HG02938 (cell line): Measurements from ENCODE around the gene FER.
A peak's percentile ranks its signal among the peaks of the same experiment; 100 is the strongest.
"Not testable (repeated sequence)": the region's sequence is repeated elsewhere in the genome, so short reads cannot be mapped to it uniquely, and the experiment has no call there.

Experiments used
- ATAC-seq: cut with Tn5 transposase; IDR thresholded peaks from one replicate; pipeline ENCODE4 v1.9.1; 2021; ENCODE audit warnings: mild to moderate bottlenecking, moderate library complexity; ENCODE audit not compliant: unreplicated experiment

FER gene

DNA sequence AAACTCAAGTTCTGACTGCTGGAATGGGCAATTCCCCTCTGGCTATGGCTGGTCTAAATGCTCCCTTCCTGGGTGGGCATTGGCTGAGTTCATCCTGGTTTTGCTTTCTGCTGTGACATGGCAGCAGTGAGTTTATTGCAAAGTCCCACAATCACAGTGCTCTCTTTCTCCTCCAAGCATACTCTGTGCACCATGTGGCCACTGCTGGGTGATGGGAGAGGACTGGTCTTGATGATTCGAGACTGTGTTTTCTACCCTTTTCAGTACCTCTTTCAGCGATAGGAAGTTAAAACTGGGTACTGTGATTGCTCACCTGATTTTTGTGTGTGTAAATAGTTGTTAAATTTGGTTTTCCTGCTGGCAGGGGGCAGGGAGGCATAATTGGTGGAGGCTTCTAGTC, 49.7 kb downstream of the FER start:
- ATAC-seq: no peak

GRCh38 chr5:108797986-108798385, 50.3 kb downstream of the FER start:
- ATAC-seq: no peak

- no peak for ATAC-seq
Measured at GRCh38 chr5:108798513-108799265, 51.0 kb downstream of the FER start.

DNA sequence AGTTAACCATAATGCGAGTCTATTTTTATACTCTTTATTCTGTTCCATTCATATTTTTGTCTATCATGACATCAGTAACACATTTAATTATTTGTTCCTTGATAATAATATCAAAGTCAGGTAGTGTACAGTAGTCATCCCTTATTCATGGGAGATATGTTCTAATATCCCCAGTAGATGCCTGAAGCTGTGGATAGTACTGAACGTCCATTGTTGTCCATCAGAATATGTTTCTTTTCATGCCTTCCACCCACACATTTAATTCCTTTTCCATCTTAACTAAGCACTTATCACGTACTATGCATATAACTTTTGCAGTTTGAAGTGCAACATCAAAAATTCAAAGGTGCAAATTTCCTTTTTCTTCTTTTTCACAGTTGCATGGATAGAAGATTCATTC, 53.6 kb downstream of the FER start:
- ATAC-seq: no peak

DNA sequence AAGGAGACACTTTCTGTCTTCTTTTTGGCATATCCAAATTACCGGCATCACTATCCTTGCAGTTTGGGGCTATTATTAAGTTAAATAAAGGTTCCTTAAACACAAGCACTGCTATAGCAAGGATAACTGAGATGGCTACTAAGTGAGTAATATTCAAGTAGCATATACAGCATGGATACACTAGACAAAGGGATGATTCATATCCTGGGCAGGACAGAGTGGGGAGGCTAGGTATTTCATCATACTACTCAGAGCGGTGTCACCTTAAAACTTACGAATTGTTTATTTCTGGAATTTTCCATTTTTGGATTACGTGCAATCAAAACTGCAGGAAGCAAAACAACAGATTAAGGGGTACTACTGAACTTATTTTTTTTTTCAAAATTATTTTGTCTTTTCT, 54.1 kb downstream of the FER start:
- ATAC-seq: no peak

DNA sequence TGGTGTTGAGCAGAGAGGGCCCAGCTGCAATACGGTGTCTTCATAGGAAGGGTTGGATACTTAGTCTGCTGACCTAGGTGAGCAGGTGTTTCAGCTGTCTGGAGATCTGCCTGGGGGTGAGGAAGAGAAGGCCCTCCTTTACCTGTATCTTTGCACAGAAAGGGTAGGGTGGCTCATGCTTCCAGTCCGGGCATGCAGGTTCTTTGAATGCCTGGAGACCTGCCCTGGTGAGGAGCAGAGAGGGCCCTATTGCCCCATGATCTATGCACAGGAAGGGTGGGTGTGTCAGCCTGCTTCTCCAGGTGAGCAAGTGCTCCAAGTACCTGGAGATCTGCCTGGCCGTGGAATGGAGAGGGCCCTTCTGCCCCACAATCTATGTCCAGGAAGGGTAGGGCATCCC, 63.0 kb downstream of the FER start:
- no peak for ATAC-seq

GRCh38 chr5:108813673-108814072, 66.0 kb downstream of the FER start:
- ATAC-seq: no peak

- no peak for ATAC-seq
Measured at GRCh38 chr5:108814551-108814950, 66.9 kb downstream of the FER start.

GRCh38 chr5:108818613-108819272, 71.0 kb downstream of the FER start:
- peak; percentile 99 for ATAC-seq

DNA sequence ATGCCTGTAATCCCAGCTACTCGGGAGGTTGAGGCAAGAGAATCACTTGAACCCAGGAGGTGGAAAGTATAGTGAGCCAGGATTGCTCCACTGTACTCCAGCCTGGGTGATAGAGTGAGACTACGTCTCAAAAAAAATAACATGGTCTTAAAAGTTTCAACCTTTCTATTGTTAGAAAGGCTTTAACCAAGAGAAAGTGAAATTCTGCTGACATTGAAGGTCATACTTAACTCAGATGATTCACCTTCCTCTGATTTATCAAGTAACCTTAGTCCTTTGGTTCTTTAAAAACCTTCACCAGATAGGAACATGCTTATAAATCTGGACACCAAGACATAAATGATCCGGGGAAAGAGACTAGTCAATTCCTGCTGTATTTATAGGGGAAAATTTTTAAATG, 73.3 kb downstream of the FER start:
- ATAC-seq: no peak

DNA sequence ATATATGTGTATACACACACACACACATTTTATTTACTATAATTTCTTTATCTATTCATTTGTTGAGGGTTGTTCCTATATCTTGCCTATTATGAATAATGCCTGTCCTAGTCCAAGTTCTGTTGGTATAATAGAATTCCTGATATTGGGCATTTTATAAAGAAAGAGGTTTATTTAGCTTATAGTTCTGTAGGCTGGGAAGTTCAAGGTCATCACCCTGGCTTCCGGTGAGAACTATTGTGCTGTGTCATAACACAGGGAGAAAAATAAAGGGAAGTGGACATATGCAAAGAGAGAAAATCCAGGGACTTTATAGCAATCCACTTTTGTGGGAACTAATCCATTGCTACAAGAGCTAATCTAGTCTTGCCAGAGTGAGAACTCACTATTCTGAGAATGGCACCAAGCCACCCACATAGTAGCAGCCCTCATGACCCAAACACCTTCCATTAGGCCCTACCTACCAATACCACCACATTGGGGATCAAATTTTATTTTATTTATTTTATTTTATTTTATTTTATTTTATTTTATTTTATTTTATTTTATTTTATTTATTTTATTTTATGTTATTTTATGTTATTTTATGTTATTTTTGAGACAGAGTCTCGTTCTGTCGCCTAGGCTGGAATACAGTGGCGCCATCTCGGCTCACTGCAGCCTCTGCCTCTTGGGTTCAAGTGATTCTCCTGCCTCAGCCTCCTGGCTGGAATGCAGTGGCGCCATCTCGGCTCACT, 74.7 kb downstream of the FER start:
- no peak for ATAC-seq

DNA sequence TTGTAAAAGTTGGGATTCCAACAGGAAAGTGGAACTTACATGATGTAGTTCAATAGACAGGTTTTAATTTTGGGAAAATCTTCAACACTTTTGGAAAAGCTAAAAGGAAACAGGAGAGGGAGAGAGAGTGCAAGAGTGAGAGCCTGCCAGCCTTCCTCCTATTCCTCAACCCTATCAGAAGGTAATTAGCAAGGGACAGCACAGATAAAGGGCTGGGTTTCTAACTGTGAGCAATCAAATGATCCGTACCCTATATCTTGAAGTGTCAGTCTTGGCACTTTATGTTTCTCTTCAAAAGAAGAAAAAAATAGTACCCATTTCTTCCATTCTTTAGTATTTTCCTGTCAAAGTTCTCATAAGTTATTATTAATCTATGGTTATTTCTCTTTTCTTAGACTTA, 79.4 kb downstream of the FER start:
- ATAC-seq: no peak

DNA sequence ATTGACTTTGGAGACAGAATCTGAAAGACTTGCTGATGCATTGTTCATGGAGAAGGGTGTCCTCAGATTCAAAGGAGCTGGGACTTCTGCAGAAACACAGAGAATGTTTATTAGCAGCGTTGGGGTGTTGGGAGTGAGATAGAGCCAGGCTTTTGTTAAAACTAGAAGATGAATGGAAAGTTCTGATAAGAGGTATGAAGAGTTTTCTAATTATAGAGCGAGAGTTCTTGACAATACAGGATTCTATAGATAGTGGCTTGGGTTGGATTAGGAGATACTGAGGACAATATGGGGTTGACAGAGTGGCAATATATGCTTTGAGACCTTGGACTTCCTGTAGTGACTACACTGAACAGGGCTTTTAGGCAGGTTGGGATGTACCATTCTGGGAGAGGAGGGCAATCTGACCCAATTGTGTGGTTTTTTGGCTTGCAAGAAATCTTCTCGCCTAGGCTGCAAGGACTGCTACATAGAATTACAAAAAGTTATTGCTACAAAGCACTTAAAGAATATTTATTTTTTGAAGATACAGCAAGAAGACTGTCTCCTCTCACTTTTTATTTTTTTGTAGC, 83.1 kb downstream of the FER start:
- no peak for ATAC-seq

DNA sequence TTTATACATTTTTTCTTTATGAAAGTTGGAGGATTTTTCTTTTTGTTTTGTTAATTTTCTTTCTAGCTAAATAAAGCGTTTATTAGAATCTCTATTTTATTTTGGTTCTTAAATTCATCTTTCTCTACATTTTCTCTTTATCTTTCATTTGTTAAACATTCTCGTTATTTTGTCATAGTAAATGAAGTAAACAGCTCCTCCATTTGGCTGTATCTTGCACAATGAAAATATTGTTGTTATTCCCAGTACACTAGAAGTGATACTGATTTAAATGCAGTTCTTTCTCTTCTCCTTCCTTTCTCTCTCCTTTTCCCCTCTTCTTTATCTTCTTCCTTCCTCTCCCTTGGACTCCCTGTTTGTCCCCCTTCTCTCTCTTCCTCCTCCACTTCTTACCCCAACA, 88.8 kb downstream of the FER start:
- no peak for ATAC-seq

DNA sequence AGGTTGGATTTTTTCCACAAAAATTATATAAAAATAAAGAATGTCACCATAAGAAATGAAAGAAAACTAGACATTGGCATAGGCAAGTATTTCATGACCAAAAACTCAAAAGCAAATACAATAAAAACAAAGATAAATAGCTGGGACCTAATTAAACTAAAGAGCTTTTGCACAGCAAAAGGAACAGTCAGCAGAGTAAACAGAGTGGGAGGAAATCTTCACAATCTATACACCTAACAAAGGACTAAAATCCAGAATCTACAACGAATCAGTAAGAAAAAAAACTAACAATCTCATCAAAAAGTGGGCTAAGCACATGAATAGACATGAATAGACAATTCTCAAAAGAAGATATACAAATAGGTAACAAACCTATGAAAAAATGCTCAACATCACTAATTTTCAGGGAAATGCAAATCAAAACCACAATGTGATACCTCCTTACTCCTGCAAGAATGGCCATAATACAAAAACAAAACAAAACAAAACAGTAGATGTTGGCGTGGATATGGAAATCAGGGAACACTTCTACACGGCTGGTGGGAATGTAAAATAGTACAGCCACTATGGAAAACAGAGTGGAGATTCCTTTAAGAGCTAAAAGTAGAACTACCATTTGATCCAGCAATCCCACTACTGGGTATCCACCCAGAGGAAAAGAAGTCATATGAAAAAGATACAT, 94.7 kb downstream of the FER start:
- not testable (repeated sequence) for ATAC-seq

DNA sequence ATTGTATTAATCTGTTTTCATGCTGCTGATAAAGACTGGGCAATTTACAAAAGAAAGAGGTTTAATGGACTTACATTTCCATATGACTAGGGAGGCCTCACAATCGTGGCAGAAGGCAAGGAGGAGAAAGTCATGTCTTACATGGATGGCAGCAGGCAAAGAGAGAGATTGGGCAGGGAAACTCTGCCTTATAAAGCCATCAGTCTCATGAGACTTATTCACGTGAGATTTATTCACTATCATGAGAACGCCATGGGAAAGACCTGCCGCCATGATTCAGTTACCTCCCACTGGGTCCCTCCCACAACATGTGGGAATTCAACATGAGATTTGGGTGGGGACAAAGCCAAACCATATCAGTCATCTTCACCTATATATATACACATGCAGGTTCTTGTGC, 103.4 kb downstream of the FER start:
- ATAC-seq: not testable (repeated sequence)

DNA sequence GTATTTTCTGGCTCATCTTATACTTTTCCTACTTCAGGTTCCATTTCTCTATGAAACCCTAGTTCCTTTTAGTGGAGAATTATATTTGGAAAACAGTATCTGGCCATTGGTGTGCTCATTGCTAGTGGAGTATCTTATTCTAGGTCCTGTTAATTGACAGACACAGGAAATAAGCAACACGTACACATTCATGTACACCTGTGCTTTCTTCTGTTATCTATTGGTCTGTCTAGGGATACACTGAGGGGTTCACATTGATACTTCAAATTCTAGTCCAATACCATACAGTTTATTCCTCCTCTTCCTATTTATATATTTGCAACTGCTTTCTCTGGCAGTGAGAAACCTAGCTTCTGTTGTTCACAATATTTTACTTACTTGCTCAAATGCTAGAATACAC, 110.2 kb downstream of the FER start:
- ATAC-seq: no peak

- peak; percentile 99 for ATAC-seq
Measured at GRCh38 chr5:108858959-108859358, 111.3 kb downstream of the FER start.

- ATAC-seq: no peak
Measured at GRCh38 chr5:108862211-108862610, 114.5 kb downstream of the FER start.

DNA sequence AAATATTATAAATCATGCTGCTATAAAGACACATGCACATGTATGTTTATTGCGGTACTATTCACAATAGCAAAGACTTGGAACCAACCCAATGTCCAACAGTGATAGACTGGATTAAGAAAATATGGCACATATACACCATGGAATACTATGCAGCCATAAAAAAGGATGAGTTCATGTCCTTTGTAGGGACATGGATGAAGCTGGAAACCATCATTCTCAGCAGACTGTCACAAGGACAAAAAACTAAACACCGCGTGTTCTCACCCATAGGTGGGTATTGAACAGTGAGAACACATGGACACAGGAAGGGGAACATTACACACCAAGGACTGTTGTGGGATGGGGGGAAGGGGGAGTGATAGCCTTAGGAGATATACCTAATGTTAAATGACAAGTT, 118.4 kb downstream of the FER start:
- ATAC-seq: not testable (repeated sequence)

DNA sequence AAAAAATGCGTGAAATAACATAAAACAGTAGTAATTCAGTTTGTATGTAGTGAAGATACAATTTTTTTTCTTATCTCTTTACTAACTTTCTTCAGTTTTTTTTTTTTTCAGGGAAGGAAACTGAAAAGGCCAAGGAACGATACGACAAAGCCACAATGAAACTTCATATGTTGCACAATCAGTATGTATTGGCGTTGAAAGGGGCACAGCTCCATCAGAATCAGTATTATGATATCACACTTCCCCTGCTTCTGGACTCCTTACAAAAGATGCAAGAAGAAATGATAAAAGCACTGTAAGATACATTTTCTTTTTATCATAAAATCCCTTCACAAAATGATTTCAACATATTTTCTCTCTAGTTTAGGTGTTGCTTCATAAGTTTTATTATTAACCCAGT, 120.0 kb downstream of the FER start:
- no peak for ATAC-seq
